ENCODE data around the gene CPNE7.
"Not testable (repeated sequence)": the region's sequence is repeated elsewhere in the genome, so short reads cannot be mapped to it uniquely, and the experiment has no call there.

Gene CPNE7

DNA sequence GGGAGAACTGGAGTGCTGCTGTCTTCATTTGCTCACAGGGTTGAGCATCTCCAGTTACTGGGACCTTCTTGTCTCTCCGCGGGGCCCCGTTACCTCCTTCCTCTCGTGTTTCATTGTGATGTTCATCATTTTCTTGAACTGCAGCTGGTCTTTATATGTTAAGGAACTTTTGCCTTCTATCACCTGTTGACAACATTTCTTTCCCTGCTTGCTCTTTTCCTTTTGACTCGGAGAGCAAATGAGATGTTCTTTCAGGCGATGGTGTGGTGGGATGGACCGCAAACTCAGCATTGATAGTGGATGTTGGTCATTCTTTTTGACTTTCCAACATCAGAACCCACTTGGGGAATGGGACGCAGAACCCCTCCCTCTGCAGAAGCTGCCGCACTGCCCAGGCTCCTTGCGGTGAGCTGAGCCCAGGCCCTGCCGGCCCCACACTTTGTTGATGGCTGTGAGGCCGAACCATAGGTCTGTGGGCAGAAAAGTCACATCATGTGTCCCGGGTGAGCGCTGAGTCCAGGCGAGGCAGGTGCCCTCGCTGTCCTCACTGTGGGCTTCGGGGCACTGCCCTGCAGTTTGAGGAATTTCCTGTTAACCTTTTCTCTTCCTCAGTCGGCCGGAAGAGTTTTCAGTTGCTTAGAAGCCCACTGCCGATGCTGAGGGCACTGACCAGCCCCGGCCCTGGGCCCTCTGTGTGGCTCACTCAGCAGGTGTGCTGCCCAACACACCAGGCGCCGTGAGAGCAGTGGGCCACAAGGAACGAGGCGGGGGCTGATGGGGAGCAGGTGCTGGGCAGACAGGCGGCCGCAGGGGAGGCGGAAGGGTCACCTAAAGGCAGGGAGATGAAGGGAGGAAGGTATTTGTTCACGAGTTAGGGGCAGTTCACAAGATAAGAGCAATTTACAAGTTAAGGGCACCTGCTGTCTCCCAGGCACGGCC is 7.6 kb upstream of the CPNE7 start:
- no peak for DNase-seq

DNA sequence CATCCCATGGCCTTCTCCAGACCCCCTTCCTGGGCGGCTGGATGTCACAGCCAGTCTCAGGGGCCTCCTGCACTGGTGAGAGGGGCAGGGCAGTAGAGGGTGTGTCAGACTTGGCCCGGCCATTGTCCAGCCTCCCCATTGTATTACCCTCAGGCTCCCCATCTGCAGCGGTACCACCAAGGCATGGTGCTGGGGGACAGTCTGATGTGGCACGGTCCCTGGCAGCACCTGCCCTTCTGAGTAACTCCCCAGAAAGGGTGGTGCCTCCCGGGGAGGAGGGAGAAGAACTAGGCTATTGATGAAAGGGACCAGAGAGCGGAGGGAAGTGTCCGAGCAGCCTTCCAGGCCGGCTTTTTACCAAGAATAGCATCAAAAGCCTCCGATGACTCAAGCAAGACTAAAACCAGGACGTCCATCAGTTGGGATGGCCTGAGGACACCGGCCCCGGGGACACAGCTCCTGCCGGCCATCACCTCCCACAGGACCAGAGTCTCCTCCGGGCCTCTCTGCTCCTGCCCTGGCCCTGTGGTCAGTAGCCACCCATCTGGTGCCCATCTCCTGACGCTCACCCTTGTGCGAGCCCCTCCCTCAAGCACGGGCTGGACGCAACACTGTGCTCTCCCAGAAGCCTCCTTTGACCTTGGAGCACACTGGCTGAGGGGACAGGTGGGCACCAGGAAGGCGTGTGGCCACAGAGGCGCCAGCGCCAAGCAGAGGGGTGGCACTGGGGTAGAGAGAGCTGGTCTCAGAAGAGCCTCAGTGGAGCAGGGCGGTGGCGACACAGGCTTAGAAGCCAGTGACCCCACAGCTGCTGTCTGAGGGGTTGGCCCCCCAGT is 5.8 kb upstream of the CPNE7 start:
- no peak for DNase-seq

DNA sequence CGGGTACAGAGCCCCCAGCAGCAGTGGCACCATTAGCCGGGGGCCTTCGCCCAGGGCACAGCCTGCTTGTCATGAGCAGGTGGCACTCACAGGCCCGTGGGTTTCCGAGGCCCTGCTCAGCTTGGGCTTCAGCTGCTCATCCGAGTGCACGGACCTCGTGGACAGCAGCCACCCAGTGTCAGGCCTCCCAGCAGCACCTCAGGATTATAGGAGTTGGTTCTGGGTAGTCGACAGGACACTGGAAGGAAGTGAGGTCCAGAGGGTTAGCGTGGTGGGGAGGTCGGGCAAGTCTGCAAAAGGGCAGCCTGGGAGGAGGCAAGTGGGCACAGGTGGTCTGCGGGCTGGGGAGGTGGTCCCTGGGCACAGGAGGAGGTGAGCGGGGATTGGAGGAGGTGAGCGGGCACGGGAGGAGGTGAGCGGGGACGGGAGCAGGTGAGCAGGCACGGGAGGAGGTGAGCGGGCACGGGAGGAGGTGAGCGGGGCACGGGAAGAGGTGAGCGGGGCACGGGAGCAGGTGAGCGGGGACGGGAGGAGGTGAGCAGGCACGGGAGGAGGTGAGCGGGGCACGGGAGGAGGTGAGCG is 5.1 kb upstream of the CPNE7 start:
- DNase-seq, result no peak

DNA sequence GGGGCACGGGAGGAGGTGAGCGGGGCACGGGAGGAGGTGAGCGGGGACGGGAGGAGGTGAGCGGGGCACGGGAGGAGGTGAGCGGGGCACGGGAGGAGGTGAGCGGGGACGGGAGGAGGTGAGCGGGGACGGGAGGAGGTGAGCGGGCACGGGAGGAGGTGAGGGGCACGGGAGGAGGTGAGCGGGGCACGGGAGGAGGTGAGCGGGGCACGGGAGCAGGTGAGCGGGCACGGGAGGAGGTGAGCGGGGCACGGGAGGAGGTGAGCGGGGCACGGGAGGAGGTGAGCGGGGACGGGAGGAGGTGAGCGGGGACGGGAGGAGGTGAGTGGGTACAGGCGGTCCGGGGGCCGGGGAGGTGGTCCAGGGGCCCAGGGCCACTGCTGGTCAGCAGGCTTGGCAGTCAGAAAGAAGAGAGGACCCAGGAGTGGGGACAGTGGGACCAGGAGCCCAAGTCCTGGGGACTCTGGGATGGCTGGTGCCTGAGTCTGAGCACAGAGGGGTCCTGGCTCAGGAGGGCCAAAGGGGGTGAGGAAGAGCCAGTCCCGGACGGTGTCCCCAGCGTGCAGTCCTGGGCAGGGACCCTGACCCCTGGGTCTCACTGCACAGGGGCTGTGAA is 4.5 kb upstream of the CPNE7 start:
- DNase-seq, result not testable (repeated sequence)

DNA sequence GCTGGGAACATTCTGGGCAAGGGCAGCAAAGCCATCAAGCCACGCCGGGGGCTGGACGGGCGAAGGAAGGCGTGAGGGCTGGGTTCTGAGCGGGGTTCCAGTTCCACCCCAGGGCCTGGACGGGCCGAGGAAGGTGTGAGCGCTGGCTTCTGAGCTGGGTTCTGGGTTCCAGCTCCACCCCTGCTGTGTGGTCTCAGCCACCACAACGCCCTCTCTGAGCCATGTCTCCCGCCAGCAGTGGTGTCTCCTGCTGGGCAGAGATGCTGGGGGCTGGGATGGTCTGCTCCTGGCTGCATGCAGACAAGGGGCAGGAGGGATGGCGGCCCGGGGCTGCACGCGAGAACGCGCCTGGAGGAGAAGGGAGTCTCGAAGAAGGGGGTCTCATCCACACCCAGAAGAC is 3.9 kb upstream of the CPNE7 start:
- no peak for DNase-seq

DNA sequence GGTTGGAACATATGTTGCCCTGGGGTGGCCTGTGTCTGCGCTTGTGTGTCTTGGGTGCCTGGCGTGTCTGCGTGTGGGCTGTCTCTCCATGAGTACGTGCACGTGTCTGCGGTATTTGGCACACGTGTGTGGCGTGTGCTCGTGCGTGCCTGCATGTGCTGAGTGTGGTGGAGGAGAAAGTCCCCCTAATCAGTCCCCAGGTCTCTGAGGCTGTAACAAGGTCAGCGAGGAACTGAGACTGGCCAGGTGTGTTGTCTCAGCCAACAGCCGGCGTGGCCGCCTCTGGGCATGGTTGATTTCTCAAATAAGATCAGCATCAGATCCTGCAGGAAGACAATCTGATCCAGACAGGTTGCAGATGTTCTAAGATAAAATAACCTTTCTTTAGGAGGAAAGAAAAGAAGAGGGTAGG is 3.5 kb upstream of the CPNE7 start:
- no peak for DNase-seq

DNA sequence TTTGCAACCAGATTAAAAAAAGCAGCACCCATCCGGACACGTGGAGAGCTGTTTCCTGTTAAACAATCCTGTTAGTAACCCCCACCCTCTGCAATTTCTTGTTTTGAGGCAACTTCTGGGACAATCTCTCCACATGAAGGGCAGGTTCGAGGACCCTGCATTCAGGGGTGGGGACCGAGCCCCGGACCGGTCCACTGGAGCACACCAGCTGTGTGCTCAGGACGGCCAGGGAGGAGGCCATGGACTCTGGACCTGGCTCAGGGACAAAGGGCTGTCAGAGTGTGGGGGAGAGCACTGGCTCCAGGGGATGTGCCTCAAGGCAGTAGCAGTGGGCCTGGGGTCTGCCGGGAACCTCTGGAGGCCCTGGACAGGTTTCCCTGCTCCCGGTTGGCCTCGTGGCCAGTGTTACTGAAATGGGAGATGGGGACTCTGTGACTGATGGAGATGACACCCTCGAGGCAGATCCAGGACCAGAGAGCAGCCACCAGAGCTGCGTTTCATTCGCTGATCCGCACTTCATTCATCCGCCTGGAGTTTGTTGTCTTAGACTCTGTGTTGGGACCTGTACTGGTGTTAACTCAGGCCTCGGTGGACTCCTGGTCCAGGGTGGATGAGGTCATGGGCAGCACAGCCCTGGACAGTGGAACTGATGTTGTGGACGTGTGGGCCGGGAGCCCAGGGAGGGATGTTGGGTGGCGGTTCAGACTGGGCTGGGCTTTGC is 2.9 kb upstream of the CPNE7 start:
- no peak for DNase-seq

DNA sequence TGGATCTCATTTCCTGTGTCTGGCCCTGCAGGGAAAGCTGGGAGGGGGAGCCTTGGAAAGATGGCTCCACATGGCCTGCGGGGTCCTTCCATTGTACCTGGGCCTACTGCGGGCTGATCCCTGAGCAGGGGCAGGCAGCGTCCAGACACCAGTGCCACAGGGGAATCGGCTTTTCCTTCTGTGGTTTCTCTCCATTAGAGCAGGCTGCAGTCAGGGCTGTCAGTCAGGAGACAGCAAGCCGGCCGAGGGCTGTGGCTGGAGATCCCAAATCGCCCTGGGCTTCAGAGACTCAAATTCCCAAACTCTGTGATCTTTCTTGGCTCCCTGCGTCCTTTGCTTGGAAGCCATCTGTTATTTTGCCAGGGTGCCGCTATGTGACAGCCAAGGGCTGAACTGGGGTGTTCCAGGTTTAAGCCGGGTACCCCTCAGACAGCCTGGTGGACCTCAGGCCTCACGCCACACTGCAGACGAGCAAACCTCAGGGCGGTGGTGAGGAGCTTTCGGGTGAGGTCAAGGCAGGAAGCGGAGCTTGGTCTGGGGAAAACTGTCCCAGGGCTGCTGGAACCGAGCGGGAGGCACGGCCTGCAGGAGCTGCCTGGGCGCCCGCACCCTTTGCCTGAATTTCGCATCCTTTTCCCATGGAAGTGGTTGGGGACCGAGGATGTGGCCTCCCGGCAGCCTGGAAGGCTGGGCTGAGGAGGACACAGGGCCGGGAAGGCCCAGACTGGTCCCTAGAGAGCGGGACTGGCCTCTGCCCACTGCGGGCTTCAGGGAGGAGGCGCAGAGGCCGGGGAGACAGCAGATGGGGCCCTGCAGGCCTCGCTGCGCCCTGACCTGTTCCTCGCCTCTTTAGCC is 1.5 kb upstream of the CPNE7 start:
- no peak for DNase-seq

DNA sequence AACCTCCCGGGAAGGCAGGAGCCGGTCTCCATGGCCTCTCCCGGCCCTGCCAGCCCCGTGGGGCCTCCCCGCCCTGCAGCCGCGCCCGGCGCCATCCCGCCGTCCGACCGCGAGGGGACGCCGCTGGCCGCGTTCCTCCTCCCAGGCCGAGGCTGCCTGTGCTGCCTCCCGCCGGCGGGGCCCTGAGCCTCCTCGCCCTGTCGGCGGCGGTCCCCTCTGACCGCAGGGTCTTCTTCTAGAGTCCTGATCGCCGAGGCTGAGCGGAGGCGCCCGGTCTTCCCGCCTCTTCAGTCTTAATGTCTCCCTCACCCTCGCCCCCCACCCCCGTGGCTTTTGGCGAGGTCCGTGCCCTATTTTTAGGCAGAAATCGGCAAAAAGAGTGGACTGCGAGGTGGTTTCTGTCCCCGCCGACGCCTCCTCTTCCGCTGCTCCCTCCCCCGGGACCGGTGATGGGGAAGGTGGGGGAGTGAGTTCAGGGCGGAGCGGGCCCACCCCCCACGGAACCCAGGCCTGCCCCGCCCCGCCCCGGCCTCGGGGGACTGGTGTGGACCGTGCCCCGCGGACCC is 794 bp upstream of the CPNE7 start:
- DNase-seq, result peak; percentile 71

DNA sequence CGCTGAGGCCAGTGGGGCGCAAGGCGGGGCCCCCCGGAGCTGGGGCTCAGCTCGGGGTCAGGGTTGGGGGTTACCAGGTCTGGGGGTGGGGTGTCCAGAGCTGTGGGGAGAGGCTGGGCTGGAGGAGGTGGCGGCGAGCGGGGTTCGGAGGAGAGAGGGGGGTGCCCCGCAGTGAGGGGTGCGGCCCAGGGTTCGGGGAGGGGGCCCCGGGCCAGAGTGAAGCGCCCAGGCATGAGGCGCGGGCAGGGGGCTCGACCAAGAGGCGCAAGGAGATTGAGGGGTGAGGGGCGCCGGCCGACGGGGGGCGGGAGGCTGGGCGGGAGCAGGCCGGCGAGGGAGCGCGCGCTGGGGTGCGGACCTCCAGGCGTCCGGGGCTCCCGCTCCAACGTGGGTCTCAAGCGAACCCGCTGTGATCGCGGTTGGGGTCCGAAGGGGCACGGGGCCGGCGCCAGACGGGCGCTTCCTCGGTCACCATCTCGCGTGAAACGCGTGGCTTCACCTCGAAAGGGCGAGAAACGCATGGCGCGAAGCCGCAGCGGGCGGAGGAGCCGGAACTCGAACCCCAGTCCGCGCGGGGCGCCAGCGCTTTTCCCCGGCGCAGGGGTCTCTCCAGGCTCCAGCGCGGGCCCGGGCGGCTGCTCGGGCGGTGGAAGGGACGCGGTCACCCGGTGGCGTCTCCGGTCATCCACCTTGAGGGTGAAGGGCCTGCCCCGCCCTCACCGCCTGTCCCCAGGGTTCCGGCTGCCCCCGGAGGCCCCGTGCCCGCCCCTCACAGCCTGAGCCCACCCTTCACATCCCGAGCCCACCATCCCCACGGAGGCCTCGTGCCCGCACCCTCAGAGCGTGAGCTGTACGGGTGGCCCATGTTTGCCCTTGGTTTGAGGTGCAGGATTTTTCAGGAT is 846 bp downstream of the CPNE7 start:
- no peak for DNase-seq

DNA sequence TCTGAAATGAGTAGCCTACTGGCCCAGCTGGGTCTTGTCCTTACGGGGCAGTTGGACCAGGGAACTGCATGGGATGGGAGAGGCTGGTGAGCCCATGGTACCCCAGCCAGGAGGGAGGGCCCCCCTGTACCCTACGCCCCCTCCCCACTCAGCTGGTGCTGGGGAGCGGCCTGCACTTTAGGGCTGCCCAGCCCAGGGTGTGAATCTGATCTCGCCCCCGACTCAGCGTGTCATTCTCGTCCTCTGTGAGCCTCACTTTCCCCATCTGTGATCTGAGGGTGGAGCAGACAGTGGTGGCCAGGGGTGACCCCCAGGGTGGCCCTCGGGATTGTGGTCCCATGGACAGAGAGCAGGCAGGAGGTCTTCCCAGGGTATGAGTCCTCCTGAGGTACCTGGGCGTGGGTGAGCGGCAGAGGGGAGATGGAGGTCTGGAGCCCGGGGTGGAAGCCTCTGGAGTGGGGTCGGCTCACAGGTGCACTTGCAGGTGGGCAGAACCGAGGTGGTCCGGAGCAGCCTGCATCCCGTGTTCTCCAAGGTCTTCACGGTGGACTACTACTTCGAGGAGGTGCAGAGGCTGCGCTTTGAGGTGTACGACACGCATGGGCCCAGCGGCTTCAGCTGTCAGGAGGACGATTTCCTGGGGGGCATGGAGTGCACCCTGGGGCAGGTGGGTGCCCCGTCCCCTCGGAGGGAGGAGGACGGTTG is 1.6 kb downstream of the CPNE7 start:
- no peak for DNase-seq

DNA sequence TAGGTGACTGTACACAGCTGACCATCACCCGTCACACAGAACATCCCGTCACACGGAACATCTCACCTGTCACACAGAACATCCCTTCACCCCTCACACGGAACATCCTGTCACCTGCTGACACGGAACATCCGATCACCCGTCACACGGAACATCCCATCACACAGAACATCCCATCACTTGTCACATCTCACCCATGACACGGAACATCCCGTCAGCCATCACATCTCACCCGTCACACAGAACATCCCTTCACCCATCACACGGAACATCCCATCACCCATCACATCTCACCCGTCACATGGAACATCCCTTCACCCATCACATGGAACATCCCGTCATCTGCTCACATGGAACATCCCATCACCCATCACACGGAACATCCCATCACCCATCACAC is 3.8 kb downstream of the CPNE7 start:
- DNase-seq, result no peak

DNA sequence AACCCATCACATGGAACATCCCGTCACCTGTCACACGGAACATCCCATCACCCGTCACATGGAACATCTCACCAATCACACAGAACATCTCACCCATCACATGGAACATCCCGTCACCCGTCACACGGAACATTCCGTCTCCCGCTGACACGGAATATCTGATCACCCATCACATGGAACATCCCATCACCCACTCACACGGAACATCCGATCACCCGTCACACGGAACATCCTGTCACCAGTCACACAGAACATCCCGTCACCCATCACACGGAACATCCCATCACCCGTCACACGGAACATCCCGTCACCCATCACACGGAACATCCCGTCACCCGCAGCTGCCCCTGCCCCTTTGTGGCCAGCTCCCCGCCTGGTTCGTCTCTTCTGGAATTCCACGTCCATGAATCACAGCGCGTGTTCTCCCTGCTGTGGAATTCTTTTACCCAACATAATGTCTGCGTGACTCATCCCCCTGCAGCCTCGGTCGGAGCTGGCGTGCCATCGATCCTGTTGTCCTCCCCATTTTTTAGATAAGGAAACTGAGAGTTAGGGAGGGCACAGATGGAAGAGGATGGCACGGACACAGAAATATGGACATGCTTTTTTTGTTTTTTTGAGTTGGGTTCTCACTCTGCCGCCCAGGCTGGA is 5.6 kb downstream of the CPNE7 start:
- DNase-seq, result no peak

DNA sequence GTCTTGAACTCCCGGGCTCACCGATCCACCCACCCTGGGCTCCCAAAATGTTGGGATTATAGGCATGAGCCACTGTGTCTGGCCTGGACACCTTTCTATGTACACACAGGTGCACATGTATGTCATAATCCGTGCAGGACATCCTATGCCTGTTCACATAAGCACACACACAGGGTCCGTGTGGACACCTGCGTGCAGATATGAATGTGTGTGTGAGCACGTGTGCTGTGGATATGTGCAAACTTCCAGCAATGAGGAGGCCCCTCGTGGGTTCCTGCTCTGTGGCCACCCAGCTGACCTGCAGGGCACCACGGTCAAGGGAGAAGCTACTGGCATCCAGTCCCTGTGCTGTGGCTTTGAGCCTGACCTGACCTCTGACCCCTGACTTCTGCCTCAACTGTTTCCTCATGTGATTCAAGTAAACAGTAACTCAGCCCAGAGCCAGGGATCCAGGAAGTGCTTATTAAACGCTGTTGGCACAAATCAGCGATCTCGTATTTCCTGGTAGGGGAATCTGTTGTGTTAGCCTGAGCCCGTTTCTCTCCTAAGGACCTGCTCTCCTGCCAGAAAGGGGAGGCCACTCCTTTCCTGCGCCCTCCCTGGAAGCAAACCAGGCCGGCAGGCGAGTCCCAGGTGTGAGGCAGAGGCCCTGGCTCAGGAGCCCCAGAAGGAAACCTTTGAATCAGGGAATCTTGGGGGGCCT is 6.5 kb downstream of the CPNE7 start:
- DNase-seq, result no peak

DNA sequence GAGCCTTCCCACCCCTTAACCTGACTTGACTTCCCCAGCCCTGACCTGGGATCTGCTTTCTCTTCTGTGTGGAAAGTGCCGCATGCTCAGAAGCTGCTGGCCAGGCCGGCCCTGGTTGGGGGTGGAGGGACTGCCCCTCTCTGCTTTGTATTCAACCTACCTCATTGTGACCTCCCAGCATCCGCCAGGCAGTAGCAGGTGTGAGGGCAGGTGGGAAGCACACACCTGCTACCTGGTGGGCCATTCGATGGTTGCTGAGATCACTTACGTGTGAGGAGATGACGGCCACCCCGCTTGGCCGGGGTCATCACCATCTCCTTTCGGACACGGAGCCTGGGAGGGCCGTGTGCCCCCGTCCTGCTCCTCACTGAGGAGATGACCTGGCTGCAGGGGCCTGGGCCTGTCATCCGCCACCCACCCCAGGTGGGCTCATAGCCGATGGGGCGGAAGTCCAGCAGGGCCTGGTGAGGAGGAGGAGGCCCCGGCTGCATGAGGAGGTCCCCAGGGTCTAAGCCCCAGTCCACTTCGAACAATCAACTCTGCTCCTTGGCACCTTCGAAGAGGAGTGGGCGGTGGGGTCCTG is 7.1 kb downstream of the CPNE7 start:
- DNase-seq, result no peak

DNA sequence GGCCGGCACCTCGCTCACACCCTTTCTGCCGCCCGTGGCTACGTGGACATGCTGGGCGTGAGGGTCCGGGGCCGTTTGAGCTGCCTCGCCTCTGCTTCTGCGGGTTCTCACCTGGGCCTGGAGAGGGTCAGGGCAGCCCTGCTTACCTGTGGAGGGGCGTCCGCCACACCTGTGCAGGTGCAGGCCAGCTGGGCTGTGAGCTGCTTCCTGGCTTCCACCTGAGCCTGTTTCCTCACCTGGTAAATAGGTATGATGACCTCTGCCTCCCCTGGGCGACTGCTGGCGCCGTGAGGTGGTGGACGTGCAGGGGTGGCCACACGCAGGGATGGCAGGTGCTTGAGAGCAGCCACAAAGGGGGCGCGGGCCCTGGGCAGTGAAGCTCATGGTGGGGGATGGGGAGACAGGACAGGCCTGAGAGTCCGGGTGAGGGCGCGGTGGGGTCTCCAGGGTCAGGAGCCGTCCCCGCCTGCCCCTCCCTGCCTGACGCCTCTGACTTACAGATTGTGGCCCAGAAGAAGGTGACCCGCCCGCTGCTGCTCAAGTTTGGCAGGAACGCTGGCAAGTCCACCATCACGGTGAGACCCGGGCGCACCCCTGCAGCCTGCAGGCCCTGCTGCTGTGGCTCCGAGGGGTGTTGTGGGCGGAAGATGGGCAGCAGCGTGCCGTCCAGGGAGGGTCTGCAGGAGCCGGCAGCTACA is 7.8 kb downstream of the CPNE7 start:
- no peak for DNase-seq

Data from activated CD4-positive, alpha-beta T cell treated with anti-CD3 and anti-CD28 coated beads, Interleukin-2, Interleukin-6, amounts not matched to agents 100 ng/mL and 50 ng/mL, durations not matched to agents 16 hours and 8 hours (primary cell).